Vagina (tissue), 2 donors: Measurements from ENCODE around the gene MMP24.

Experiments
- POLR2AphosphoS5 ChIP-seq, 2 donors: sonication (generic); formaldehyde crosslinking; IDR thresholded peaks; one replicate each; pipeline ENCODE4 v1.9.0; 2017; ENCODE audit warnings: antibody characterized with exemption in 2 of 2, mild to moderate bottlenecking in 2 of 2, low read depth in 1 of 2; ENCODE audit not compliant: insufficient read depth in 1 of 2
- TF ChIP-seq, protein P1 (sequence below), 3 experiments: fragments of 450-650 bp in 2 of 3; fragments of 200-600 bp in 1 of 3; sonication (generic) in 1 of 3; IDR thresholded peaks; one replicate each; pipeline ENCODE4 v1.5.1; 2017 to 2019; ENCODE audit warnings: antibody characterized with exemption in 3 of 3, mild to moderate bottlenecking in 2 of 3, moderate library complexity in 2 of 3

- TF ChIP-seq, protein P1, sequence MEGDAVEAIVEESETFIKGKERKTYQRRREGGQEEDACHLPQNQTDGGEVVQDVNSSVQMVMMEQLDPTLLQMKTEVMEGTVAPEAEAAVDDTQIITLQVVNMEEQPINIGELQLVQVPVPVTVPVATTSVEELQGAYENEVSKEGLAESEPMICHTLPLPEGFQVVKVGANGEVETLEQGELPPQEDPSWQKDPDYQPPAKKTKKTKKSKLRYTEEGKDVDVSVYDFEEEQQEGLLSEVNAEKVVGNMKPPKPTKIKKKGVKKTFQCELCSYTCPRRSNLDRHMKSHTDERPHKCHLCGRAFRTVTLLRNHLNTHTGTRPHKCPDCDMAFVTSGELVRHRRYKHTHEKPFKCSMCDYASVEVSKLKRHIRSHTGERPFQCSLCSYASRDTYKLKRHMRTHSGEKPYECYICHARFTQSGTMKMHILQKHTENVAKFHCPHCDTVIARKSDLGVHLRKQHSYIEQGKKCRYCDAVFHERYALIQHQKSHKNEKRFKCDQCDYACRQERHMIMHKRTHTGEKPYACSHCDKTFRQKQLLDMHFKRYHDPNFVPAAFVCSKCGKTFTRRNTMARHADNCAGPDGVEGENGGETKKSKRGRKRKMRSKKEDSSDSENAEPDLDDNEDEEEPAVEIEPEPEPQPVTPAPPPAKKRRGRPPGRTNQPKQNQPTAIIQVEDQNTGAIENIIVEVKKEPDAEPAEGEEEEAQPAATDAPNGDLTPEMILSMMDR (IDR thresholded peaks at IDR 0.05): no peak
- TF ChIP-seq POLR2AphosphoS5 (IDR thresholded peaks at IDR 0.05; ENCODE audit: insufficient read depth in 1 of 2, low read depth in 1 of 2): no peak
Measured at GRCh38 chr20:35326021-35326739, 99.7 kb downstream of the MMP24 start.
